H9 (cell line): ENCODE results near the gene MAP2. TPM values are rescaled to one million over a fixed set of nuclear protein-coding genes. Genes with fewer than 3 reads are reported as not detected.

ENCODE experiments used
- DNase-seq: peaks from one replicate; pipeline ENCODE4 v3.0.0-alpha.2; 2017
- H2AFZ ChIP-seq: one replicate; pipeline ENCODE4 v1.6.1; 2013; ENCODE audit warnings: mild to moderate bottlenecking, low read length, control low read depth, moderate library complexity
- H2AK5ac ChIP-seq: 2 replicates; pipeline ENCODE4 v1.6.1; 2013; ENCODE audit warnings: low read length, control low read depth, mixed read lengths; ENCODE audit not compliant: insufficient read length
- H2BK120ac ChIP-seq: one replicate; pipeline ENCODE4 v1.6.1; 2013; ENCODE audit warnings: low read depth, mild to moderate bottlenecking, low read length, control low read depth, inconsistent platforms; ENCODE audit not compliant: poor library complexity, severe bottlenecking
- H2BK12ac ChIP-seq: 2 replicates; pipeline ENCODE4 v1.6.1; 2013; ENCODE audit warnings: low read length, control low read depth, mixed read lengths, low read depth; ENCODE audit not compliant: insufficient read length
- H2BK15ac ChIP-seq: 2 replicates; pipeline ENCODE4 v1.6.1; 2013; ENCODE audit warnings: low read depth, low read length, control low read depth
- H2BK20ac ChIP-seq: one replicate; pipeline ENCODE4 v1.6.1; 2013; ENCODE audit warnings: low read depth, mild to moderate bottlenecking, low read length, control low read depth, inconsistent platforms; ENCODE audit not compliant: poor library complexity, severe bottlenecking
- H2BK5ac ChIP-seq: 2 replicates; pipeline ENCODE4 v1.6.1; 2013; ENCODE audit warnings: low read length, control low read depth, mixed read lengths; ENCODE audit not compliant: insufficient read length
- H3K14ac ChIP-seq: 2 replicates; pipeline ENCODE4 v1.6.1; 2013; ENCODE audit warnings: low read length, control low read depth; ENCODE audit not compliant: insufficient read depth
- H3K18ac ChIP-seq: 2 replicates; pipeline ENCODE4 v1.6.1; 2013; ENCODE audit warnings: low read depth, mild to moderate bottlenecking, mixed read lengths, low read length, control low read depth; ENCODE audit not compliant: insufficient read length
- H3K23ac ChIP-seq: 2 replicates; pipeline ENCODE4 v1.6.1; 2013; ENCODE audit warnings: low read length, control low read depth, mixed read lengths, low read depth; ENCODE audit not compliant: insufficient read length
- H3K23me2 ChIP-seq: 2 replicates; pipeline ENCODE4 v1.6.1; 2013; ENCODE audit warnings: low read depth, mild to moderate bottlenecking, mixed read lengths, low read length, control low read depth; ENCODE audit not compliant: insufficient read length, poor library complexity, severe bottlenecking
- H3K27ac ChIP-seq: 2 replicates; pipeline ENCODE4 v1.5.1; 2013; ENCODE audit warnings: low read length, control low read depth, mixed read lengths, low read depth; ENCODE audit not compliant: insufficient read length
- H3K27me3 ChIP-seq: 2 replicates; pipeline ENCODE4 v1.6.1; 2013; ENCODE audit warnings: low read length, control low read depth, inconsistent platforms; ENCODE audit not compliant: insufficient read depth
- H3K4ac ChIP-seq: 2 replicates; pipeline ENCODE4 v1.6.1; 2013; ENCODE audit warnings: low read depth, mild to moderate bottlenecking, control low read depth, inconsistent platforms, low read length, moderate library complexity
- H3K4me1 ChIP-seq: 2 replicates; pipeline ENCODE4 v1.6.1; 2013; ENCODE audit warnings: low read length, control low read depth, inconsistent platforms; ENCODE audit not compliant: insufficient read depth
- H3K4me2 ChIP-seq: 2 replicates; pipeline ENCODE4 v1.6.1; 2013; ENCODE audit warnings: low read length, control low read depth, mixed read lengths; ENCODE audit not compliant: insufficient read length, insufficient read depth
- H3K56ac ChIP-seq: 2 replicates; pipeline ENCODE4 v1.6.1; 2013; ENCODE audit warnings: low read depth, mild to moderate bottlenecking, mixed read lengths, low read length, control low read depth; ENCODE audit not compliant: insufficient read length
- H3K79me1 ChIP-seq: 2 replicates; pipeline ENCODE4 v1.6.1; 2013; ENCODE audit warnings: low read depth, mild to moderate bottlenecking, moderate library complexity, low read length, control low read depth, inconsistent platforms; ENCODE audit not compliant: insufficient read depth, poor library complexity, severe bottlenecking
- H3K79me2 ChIP-seq: 2 replicates; pipeline ENCODE4 v1.6.1; 2013; ENCODE audit warnings: low read length, control low read depth, inconsistent platforms; ENCODE audit not compliant: insufficient read depth
- H3K9ac ChIP-seq: 2 replicates; pipeline ENCODE4 v1.6.1; 2013; ENCODE audit warnings: low read length, control low read depth, mixed read lengths; ENCODE audit not compliant: insufficient read length; ENCODE audit errors: extremely low read depth
- H3K9me3 ChIP-seq: one replicate; pipeline ENCODE4 v1.6.1; 2013; ENCODE audit warnings: low read depth, low read length, inconsistent platforms; ENCODE audit not compliant: control insufficient read depth
- H3T11ph ChIP-seq: one replicate; pipeline ENCODE4 v1.6.1; 2013; ENCODE audit warnings: mild to moderate bottlenecking, low read length, control low read depth, inconsistent platforms
- H4K20me1 ChIP-seq: one replicate; pipeline ENCODE4 v1.6.1; 2013; ENCODE audit not compliant: control insufficient read depth, insufficient read length, insufficient read depth
- H4K5ac ChIP-seq: 2 replicates; pipeline ENCODE4 v1.6.1; 2013; ENCODE audit warnings: low read depth, mild to moderate bottlenecking, mixed read lengths, low read length, control low read depth; ENCODE audit not compliant: insufficient read length
- H4K8ac ChIP-seq: replicated peaks from 2 replicates; pipeline ENCODE4 v1.6.1; 2013; ENCODE audit warnings: low read length, control low read depth, mixed read lengths, low read depth; ENCODE audit not compliant: insufficient read length
- H4K91ac ChIP-seq: 2 replicates; pipeline ENCODE4 v1.6.1; 2013; ENCODE audit warnings: low read depth, mild to moderate bottlenecking, moderate library complexity, mixed read lengths, low read length, control low read depth; ENCODE audit not compliant: insufficient read length
- H3K27ac Mint-ChIP-seq, 3 experiments: 2 replicates in 2 of 3; 3 replicates in 1 of 3; pipeline ENCODE4 v1.8.0; 2020 to 2021; ENCODE audit warnings: mixed read lengths in 3 of 3, mild to moderate bottlenecking in 1 of 3, moderate library complexity in 1 of 3
- H3K27me3 Mint-ChIP-seq: 2 replicates; pipeline ENCODE4 v1.8.0; 2021; ENCODE audit warnings: low read depth, mild to moderate bottlenecking, moderate library complexity, mixed read lengths
- H3K36me3 Mint-ChIP-seq, 3 experiments: 2 replicates in 2 of 3; 3 replicates in 1 of 3; pipeline ENCODE4 v1.8.0; 2020 to 2021; ENCODE audit warnings: low read depth in 3 of 3, mixed read lengths in 3 of 3; ENCODE audit not compliant: insufficient read depth in 1 of 3
- H3K4me1 Mint-ChIP-seq, 2 experiments: 2 replicates each; pipeline ENCODE4 v1.8.0; 2020; ENCODE audit warnings: mixed read lengths in 2 of 2
- H3K4me3 Mint-ChIP-seq, 2 experiments: 2 replicates in 1 of 2; 3 replicates in 1 of 2; pipeline ENCODE4 v1.8.0; 2020 to 2021; ENCODE audit warnings: mild to moderate bottlenecking in 2 of 2, mixed read lengths in 2 of 2, moderate library complexity in 1 of 2
- H3K9me3 Mint-ChIP-seq, 2 experiments: 2 replicates in 1 of 2; 3 replicates in 1 of 2; pipeline ENCODE4 v1.8.0; 2020; ENCODE audit warnings: mild to moderate bottlenecking in 2 of 2, mixed read lengths in 2 of 2, moderate library complexity in 1 of 2
- WGBS: extraction: QIAGEN DNeasy Blood & Tissue Kit; methylation state at CpG from one replicate; pipeline ENCODE4 v1.1.7; 2013; ENCODE audit warnings: missing lambda C conversion rate, low lambda C conversion rate, mixed read lengths; ENCODE audit not compliant: insufficient read length; ENCODE audit errors: extremely low coverage; 5-methylcytosine and 5-hydroxymethylcytosine counted together
- total RNA-seq: library from RNA; stranded (reverse); gene quantifications from 2 replicates; pipeline ENCODE4 v1.2.1, GENCODE V29; 2021
- TF ChIP-seq, protein P1 (sequence below): fragments of 200-600 bp; sonication (generic); conservative IDR thresholded peaks from 3 replicates; pipeline ENCODE4 v1.8.0; 2021; ENCODE audit warnings: antibody characterized with exemption, mild to moderate bottlenecking

Gene MAP2
- total RNA-seq, 1 experiment from 2014 or later, result 0.87 TPM

DNA sequence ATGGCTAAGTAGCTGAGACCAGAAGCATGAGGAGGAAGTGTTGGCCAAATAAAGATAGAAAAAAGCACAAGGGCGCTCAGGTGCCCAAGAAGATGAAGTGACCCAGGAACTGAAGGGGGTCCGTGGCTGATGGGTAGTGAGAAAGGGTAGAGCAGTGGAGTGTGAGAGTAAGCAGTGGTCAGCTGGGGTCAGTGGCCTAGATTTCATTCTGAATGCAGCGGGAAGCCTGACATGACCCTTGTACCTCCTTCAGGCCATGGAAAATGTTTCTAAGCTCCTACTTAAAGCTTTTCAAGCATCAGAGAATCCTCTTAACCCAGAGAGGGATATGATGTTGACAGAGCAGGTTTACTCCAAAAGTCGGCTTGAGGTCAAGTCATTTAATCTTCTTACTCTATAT, 258.8 kb downstream of the MAP2 start:
- Histone ChIP-seq H2BK20ac (no peak overlapping the region), H2AK5ac (no peak overlapping the region), H2AFZ (no peak overlapping the region), H4K8ac (no peak overlapping the region), H3K23me2 (no peaks in the 10 kb centered on the region), H3K4me1 (no peaks in the 10 kb centered on the region; the same call in 1 of the 2 replicates), H4K20me1 (no peaks in the 10 kb centered on the region), H3K18ac (no peak overlapping the region), H4K5ac (no peak overlapping the region), H3T11ph (no peak overlapping the region), H3K4ac (no peak overlapping the region), H3K23ac (no peak overlapping the region), H2BK120ac (no peak overlapping the region), H2BK15ac (no peak overlapping the region), H3K9me3 (no peaks in the 10 kb centered on the region), H3K79me1 (no peaks in the 10 kb centered on the region), H3K9ac (no peak overlapping the region), H3K27me3 (no peaks in the 10 kb centered on the region), H3K79me2 (no peaks in the 10 kb centered on the region), H2BK5ac (no peak overlapping the region), H3K14ac (no peak overlapping the region), H3K4me2 (no peak overlapping the region), H3K27ac (no peak overlapping the region), H4K91ac (no peak overlapping the region), H2BK12ac (no peak overlapping the region), H3K56ac (no peak overlapping the region)
- Mint-ChIP-seq H3K27ac (no peak overlapping the region; a peak in 1 of 7 replicates), H3K27me3 (peaks cover 2% of the 10 kb centered on the region; the same call in 1 of the 2 replicates), H3K4me3 (no peak overlapping the region), H3K4me1 (peaks cover 7 to 8% of the 10 kb centered on the region in 2 experiments), H3K9me3 (no peaks in the 10 kb centered on the region), H3K36me3 (no peaks in the 10 kb centered on the region)
- DNase-seq, result no peak
- no CpG with 5 or more reads among the region's 4 CpGs for WGBS
- TF ChIP-seq, protein P1, sequence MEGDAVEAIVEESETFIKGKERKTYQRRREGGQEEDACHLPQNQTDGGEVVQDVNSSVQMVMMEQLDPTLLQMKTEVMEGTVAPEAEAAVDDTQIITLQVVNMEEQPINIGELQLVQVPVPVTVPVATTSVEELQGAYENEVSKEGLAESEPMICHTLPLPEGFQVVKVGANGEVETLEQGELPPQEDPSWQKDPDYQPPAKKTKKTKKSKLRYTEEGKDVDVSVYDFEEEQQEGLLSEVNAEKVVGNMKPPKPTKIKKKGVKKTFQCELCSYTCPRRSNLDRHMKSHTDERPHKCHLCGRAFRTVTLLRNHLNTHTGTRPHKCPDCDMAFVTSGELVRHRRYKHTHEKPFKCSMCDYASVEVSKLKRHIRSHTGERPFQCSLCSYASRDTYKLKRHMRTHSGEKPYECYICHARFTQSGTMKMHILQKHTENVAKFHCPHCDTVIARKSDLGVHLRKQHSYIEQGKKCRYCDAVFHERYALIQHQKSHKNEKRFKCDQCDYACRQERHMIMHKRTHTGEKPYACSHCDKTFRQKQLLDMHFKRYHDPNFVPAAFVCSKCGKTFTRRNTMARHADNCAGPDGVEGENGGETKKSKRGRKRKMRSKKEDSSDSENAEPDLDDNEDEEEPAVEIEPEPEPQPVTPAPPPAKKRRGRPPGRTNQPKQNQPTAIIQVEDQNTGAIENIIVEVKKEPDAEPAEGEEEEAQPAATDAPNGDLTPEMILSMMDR, result no peak
